Prostate gland (tissue), 2 donors: ENCODE measurements around the gene DTL. TPM values are rescaled to one million over a fixed set of nuclear protein-coding genes. Genes with fewer than 3 reads are reported as not detected.

Experiments
- DNase-seq: peaks from one replicate; pipeline ENCODE4 v3.0.0-alpha.2; 2019; ENCODE audit warnings: low spot score
- H3K27ac ChIP-seq, 2 donors: fragments of 200-600 bp; sonication (generic); 2 replicates each; pipeline ENCODE4 v1.5.1; 2017 to 2019
- H3K27me3 ChIP-seq: fragments of 200-600 bp; sonication (generic); replicated peaks from 2 replicates; pipeline ENCODE4 v1.5.1; 2019; ENCODE audit not compliant: insufficient read depth
- H3K36me3 ChIP-seq, 2 donors: fragments of 200-600 bp; sonication (generic); 1 replicate in 1 of 2; 2 replicates in 1 of 2; pipeline versions ENCODE4 v1.5.1 to v1.8.1; 2017 to 2019
- H3K4me1 ChIP-seq: fragments of 200-600 bp; sonication (generic); replicated peaks from 2 replicates; pipeline ENCODE4 v1.5.1; 2019
- H3K4me3 ChIP-seq, 2 donors: fragments of 200-600 bp; sonication (generic); 2 replicates each; pipeline ENCODE4 v1.5.1; 2017 to 2019
- H3K9me3 ChIP-seq: fragments of 200-600 bp; sonication (generic); 2 replicates; pipeline ENCODE4 v1.5.1; 2017
- POLR2A ChIP-seq: fragments of 450-650 bp; IDR thresholded peaks from one replicate; pipeline ENCODE4 v1.6.1; 2016; ENCODE audit warnings: antibody characterized with exemption, mild to moderate bottlenecking
- POLR2AphosphoS5 ChIP-seq: sonication (generic); formaldehyde crosslinking; IDR thresholded peaks from one replicate; pipeline ENCODE4 v1.6.1; 2017; ENCODE audit warnings: antibody characterized with exemption
- WGBS: methylation state at CpG from one replicate; pipeline ENCODE4 v1.1.5; 2018; 5-methylcytosine and 5-hydroxymethylcytosine counted together
- intact Hi-C: fragments of 100-400 bp; cut with DNase I; formaldehyde crosslinking; loops from one replicate; pipeline ENCODE4 v1.14.2; 2022
- total RNA-seq, 2 donors: library from RNA; depleted of rRNA; stranded (reverse); fragments of >200 nt; gene quantifications; one replicate each; pipeline ENCODE4 v1.1.0, GENCODE V29; 2016
- TF ChIP-seq, protein P1 (sequence below), 4 experiments: fragments of 200-600 bp in 2 of 4; fragments of 450-650 bp in 2 of 4; sonication (generic) in 2 of 4; IDR thresholded peaks; 1 replicate in 3 of 4; 2 replicates in 1 of 4; pipeline ENCODE4 v1.5.1; 2016 to 2019; ENCODE audit warnings: antibody characterized with exemption in 4 of 4, mild to moderate bottlenecking in 2 of 4, moderate library complexity in 2 of 4

The DTL gene
- total RNA-seq, 2 donors from 2014 or later: 1.5 to 7.1 TPM

DNA sequence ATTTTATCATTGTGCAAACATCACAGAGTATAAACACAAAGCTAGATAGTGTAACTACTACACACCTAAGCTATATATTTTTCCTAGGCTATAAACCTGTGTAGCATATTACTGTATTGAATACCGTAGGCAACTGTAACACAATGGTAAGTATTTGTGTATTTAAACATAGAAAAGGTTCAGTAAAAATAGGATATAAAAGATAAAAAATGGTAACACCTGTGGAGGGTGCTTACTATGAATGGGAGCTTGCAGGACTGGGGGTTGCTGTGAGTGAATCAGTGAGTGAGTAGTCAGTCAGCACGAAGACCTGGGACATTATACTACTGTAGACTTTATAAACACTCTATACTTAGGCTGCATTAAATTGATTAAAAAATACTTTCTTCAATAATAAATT is 4.1 kb downstream of the DTL start:
- TF ChIP-seq, protein P1, sequence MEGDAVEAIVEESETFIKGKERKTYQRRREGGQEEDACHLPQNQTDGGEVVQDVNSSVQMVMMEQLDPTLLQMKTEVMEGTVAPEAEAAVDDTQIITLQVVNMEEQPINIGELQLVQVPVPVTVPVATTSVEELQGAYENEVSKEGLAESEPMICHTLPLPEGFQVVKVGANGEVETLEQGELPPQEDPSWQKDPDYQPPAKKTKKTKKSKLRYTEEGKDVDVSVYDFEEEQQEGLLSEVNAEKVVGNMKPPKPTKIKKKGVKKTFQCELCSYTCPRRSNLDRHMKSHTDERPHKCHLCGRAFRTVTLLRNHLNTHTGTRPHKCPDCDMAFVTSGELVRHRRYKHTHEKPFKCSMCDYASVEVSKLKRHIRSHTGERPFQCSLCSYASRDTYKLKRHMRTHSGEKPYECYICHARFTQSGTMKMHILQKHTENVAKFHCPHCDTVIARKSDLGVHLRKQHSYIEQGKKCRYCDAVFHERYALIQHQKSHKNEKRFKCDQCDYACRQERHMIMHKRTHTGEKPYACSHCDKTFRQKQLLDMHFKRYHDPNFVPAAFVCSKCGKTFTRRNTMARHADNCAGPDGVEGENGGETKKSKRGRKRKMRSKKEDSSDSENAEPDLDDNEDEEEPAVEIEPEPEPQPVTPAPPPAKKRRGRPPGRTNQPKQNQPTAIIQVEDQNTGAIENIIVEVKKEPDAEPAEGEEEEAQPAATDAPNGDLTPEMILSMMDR (IDR thresholded peaks at IDR 0.05): no peak
- no peak for TF ChIP-seq POLR2AphosphoS5
- no peak for TF ChIP-seq POLR2A
- Histone ChIP-seq H3K9me3 (no peaks in the 10 kb centered on the region), H3K4me1 (peaks cover 5% of the 10 kb centered on the region), H3K27me3 (no peaks in the 10 kb centered on the region), H3K36me3 (no peaks in the 10 kb centered on the region), H3K4me3 (no peak overlapping the region), H3K27ac (no peak overlapping the region)
- WGBS: 77% methylated on average over 2 of the region's 2 CpGs
- DNase-seq: no peak
- intact Hi-C loops: loop anchor here (10.0 kb wide), 1 partner anchor 355 kb away; no protein-coding TSS in a partner anchor

DNA sequence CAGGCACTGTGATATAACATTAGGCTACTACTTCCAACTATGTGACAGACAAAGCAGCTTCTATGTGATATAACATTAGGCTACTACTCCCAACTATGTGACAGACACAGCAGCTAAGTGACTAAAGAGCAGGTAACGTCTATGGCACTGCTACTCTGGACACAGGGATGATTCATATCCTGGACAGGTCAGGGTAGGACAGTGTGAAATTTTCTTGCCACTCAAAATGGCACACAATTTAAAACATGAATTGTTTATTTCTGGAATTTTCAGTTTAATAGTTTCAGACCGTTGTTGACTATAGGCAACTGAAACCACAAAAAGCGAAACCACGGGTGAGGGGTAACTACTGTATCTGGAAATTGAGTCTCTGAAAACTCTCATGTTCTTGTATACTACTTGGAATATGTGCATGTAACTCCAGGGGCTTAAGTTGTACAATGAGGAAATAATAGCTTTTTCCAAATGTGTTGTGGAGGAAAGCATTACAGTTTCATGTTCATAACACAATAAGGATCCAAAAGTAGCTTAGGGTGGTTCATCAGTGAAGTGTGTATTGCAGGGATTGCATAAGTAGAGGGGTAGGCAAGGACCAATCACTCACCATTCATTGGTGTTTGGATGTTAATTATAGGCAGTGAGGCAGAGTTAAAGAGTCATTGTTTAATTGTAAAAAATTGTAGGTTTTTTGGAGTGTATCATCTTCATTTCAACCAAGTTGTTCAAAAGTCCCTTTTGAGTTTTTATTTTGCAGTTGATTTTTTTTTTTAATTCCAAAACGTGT is 5.3 kb downstream of the DTL start:
- TF ChIP-seq POLR2A (no peak), POLR2AphosphoS5 (no peak)
- TF ChIP-seq, protein P1 (IDR thresholded peaks at IDR 0.05): no peak

DNA sequence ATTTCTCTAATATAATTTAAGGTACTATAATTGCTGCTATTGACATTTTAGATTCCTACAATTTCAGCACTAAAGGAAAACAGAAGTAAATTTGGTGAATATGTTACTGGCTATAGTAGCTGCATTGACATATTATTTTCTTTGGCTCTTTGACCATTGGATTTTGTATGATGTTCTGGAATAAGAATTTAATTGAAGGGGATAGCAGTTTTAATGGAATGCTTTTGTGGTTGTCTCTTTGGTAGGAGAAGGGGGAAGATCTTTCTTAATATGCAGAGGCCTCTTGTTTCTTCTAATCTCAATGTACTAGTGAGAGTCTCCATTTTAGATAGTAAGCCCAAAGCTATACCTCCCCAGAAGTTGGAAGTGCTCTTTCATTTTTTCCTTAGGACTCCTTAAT is 6.9 kb downstream of the DTL start:
- Histone ChIP-seq H3K4me1 (no peaks in the 10 kb centered on the region), H3K27me3 (no peaks in the 10 kb centered on the region), H3K9me3 (no peaks in the 10 kb centered on the region), H3K36me3 (no peaks in the 10 kb centered on the region), H3K27ac (no peak overlapping the region), H3K4me3 (no peak overlapping the region)
- intact Hi-C loops: no loop called here
- TF ChIP-seq, protein P1 (IDR thresholded peaks at IDR 0.05): no peak
- TF ChIP-seq POLR2A (no peak), POLR2AphosphoS5 (no peak)
- DNase-seq: no peak

More for the DNA sequence above, 5.3 kb downstream of the DTL start:
- Histone ChIP-seq H3K36me3 (no peaks in the 10 kb centered on the region), H3K4me1 (peaks cover 4% of the 10 kb centered on the region), H3K27me3 (no peaks in the 10 kb centered on the region), H3K4me3 (no peak overlapping the region), H3K27ac (no peak overlapping the region), H3K9me3 (no peaks in the 10 kb centered on the region)
- no peak for DNase-seq
- WGBS: 79% methylated on average over 5 of the region's 5 CpGs
- intact Hi-C loops: no loop called here

DNA sequence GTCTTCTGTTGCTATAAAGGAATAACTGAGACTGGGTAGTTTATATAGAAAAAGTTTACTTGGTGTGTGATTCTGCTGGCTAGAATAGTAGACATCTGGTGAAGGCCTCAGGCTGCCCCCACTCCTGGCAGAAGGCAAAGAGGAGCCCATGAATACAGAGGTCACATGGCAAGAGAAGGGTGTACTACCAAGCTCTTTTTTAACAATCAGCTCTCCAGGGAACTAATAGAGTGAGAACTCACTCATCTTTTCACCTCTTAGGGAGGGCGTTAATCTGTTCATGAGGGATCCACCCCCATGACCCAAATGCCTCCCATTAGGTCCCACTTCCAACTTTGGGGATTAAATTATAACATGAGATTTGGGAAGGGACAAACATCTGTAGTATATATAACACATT is 9.3 kb downstream of the DTL start:
- DNase-seq: no peak
- H3K9me3 ChIP-seq: no peaks in the 10 kb centered on the region
- no peak overlapping the region for H3K27ac ChIP-seq
- no peaks in the 10 kb centered on the region for H3K36me3 ChIP-seq
- WGBS: 95% methylated on average over 1 of the region's 1 CpG
- intact Hi-C loops: no loop called here
- no peak for TF ChIP-seq POLR2AphosphoS5
- no peak overlapping the region for H3K4me3 ChIP-seq
- no peaks in the 10 kb centered on the region for H3K27me3 ChIP-seq
- H3K4me1 ChIP-seq: no peaks in the 10 kb centered on the region

DNA sequence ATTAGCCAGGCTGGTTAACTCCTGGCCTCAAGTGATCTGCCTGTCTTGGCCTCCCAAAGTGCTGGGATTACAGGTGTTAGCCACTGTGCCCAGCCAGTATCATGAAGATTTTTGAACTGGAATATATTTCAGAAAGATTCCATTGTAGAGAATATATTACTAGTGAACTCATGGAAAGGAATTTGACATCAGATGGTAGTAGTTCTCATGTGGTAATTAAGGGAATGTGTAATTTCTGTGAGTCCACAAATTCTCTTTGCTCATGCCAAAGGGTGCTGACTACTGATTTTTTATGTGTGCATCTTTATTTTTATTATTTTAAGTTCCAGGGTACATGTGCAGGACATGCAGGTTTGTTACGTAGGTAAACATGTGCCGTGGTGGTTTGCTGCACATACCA is 10.4 kb downstream of the DTL start:
- Histone ChIP-seq H3K27me3 (no peaks in the 10 kb centered on the region), H3K36me3 (no peaks in the 10 kb centered on the region), H3K4me1 (no peaks in the 10 kb centered on the region), H3K9me3 (no peaks in the 10 kb centered on the region), H3K4me3 (no peak overlapping the region), H3K27ac (no peak overlapping the region)
- no peak for DNase-seq
- TF ChIP-seq, protein P1 (IDR thresholded peaks at IDR 0.05): no peak
- no peak for TF ChIP-seq POLR2AphosphoS5
- TF ChIP-seq POLR2A: no peak
- WGBS: 95% methylated on average over 2 of the region's 2 CpGs
- intact Hi-C loops: no loop called here
